ENCODE measurements around the gene HAS3. TPM values are rescaled to one million over a fixed set of nuclear protein-coding genes. Genes with fewer than 3 reads are reported as not detected.
A peak's percentile ranks its signal among the peaks of the same experiment; 100 is the strongest.
"Not testable (repeated sequence)": the region's sequence is repeated elsewhere in the genome, so short reads cannot be mapped to it uniquely, and the experiment has no call there.

Gene HAS3
- total RNA-seq, 2 donors from 2014 or later, result 3.0 to 4.5 TPM

DNA sequence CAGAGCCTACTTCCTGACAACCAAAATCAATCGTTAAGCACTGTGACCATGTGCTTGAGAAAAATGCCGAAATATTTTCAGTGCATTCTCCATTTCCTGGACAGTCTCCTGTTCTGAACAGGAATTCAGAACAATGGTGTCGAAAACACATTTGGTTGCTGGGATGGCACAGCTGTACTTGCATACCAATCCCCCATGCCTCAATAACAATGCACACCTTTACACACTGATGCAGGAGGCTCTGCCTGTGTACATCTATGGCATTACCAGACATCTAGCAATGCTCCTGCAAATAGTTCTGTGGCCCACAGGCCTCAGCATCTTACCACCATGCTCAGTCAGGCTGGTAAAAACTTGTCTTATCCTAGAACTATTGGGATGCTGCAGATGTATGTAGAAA is 20.8 kb downstream of the HAS3 start:
- no peaks in the 10 kb centered on the region for H3K9me3 ChIP-seq
- H3K36me3 ChIP-seq, result no peaks in the 10 kb centered on the region
- 74% methylated on average over 3 of the region's 3 CpGs for WGBS
- H3K27ac ChIP-seq, result no peak overlapping the region
- TF ChIP-seq, protein P1, sequence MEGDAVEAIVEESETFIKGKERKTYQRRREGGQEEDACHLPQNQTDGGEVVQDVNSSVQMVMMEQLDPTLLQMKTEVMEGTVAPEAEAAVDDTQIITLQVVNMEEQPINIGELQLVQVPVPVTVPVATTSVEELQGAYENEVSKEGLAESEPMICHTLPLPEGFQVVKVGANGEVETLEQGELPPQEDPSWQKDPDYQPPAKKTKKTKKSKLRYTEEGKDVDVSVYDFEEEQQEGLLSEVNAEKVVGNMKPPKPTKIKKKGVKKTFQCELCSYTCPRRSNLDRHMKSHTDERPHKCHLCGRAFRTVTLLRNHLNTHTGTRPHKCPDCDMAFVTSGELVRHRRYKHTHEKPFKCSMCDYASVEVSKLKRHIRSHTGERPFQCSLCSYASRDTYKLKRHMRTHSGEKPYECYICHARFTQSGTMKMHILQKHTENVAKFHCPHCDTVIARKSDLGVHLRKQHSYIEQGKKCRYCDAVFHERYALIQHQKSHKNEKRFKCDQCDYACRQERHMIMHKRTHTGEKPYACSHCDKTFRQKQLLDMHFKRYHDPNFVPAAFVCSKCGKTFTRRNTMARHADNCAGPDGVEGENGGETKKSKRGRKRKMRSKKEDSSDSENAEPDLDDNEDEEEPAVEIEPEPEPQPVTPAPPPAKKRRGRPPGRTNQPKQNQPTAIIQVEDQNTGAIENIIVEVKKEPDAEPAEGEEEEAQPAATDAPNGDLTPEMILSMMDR (IDR thresholded peaks at IDR 0.05), result no peak
- TF ChIP-seq POLR2AphosphoS5 (IDR thresholded peaks at IDR 0.05) (no peak), POLR2A (IDR thresholded peaks at IDR 0.05) (no peak)
- H3K4me1 ChIP-seq (replicated peaks), result peaks cover 5% of the 10 kb centered on the region
- intact Hi-C loops (cut with DNase I), result loop anchor here (5.0 kb wide), 3 partner anchors 279 to 599 kb away; no protein-coding TSS in a partner anchor
- H3K4me3 ChIP-seq, result no peak overlapping the region
- no peak for DNase-seq (ENCODE audit: low spot score)
- H3K27me3 ChIP-seq (replicated peaks; ENCODE audit: insufficient read depth), result no peaks in the 10 kb centered on the region

DNA sequence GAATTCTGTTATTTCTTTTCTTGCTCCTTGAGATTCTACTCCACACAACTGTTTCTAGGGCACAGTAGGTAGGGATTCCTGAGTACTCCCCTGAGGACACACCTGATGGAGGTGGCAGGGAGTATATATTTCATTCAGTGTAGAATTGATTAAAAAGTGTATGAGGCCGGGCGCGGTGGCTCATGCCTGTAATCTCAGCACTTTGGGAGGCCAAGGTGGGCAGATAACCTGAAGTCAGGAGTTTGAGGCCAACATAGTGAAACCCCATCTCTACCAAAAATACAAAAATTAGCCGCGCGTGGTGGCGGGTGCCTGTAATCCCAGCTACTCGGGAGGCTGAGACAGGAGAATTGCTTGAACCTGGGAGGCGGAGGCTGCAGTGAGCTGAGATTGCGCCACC is 21.3 kb downstream of the HAS3 start:
- H3K27me3 ChIP-seq (replicated peaks; ENCODE audit: insufficient read depth); H3K4me3 ChIP-seq; H3K9me3 ChIP-seq; H3K27ac ChIP-seq; DNase-seq (ENCODE audit: low spot score); H3K4me1 ChIP-seq (replicated peaks); H3K36me3 ChIP-seq: not testable (repeated sequence)
- 95% methylated on average over 10 of the region's 10 CpGs for WGBS
- intact Hi-C loops (cut with DNase I), result loop anchor here (5.0 kb wide), 3 partner anchors 280 to 600 kb away; no protein-coding TSS in a partner anchor

DNA sequence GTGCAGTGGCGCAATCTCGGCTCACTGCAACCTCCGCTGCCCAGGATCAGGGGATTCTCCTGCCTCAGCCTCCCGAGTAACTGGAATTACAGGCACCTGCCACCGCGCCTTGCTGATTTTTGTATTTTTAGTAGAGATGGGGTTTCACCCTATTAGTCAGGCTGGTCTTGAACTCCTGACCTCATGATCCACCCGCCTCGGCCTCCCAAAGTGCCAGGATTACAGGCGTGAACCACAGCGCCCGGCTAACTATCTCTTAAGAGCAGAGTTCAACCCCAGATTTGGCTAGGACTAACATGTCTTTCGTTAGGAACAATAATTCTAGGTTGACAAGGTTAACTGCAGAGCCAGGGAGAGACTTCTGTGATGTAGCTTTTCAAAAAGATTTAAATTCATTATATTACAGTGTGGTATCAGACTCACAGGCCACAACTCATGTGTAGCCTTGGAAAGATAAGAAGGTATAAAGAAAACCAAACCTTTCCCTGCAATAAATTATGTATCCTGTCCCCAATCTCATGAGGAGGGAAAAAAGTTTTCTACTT is 22.6 kb downstream of the HAS3 start:
- intact Hi-C loops (cut with DNase I), result loop anchor here (5.0 kb wide), 3 partner anchors 281 to 601 kb away; no protein-coding TSS in a partner anchor
- 95% methylated on average over 12 of the region's 12 CpGs for WGBS
- H3K4me1 ChIP-seq (replicated peaks), result peaks cover 6% of the 10 kb centered on the region
- no peak for DNase-seq (ENCODE audit: low spot score)
- TF ChIP-seq POLR2A (IDR thresholded peaks at IDR 0.05), result no peak
- TF ChIP-seq, protein P1 (IDR thresholded peaks at IDR 0.05), result no peak
- TF ChIP-seq POLR2AphosphoS5 (IDR thresholded peaks at IDR 0.05), result no peak
- no peak overlapping the region for H3K27ac ChIP-seq
- no peaks in the 10 kb centered on the region for H3K9me3 ChIP-seq
- H3K4me3 ChIP-seq, result no peak overlapping the region
- no peaks in the 10 kb centered on the region for H3K36me3 ChIP-seq
- H3K27me3 ChIP-seq (replicated peaks; ENCODE audit: insufficient read depth), result no peaks in the 10 kb centered on the region

DNA sequence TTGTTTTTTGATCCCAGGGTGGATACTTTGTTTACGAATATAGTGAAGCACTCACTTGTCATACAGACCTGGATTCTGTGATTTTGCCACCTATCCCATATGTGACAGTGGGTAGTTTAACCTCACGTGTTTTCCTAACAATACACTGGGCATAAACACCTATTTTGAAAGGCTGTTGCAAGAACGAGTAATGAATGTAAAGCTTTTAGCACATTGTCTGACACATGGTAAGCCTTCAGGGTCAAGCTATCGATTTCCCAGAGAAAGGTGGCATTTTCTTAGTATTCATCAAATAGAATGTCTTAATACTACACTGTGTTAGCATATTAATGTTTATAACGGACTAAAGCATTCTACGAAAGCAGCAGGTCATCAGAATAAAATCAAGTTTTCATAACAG is 25.0 kb downstream of the HAS3 start:
- intact Hi-C loops (cut with DNase I), result no loop called here
- no peak overlapping the region for H3K4me3 ChIP-seq
- H3K27me3 ChIP-seq (replicated peaks; ENCODE audit: insufficient read depth), result no peaks in the 10 kb centered on the region
- TF ChIP-seq, protein P1 (IDR thresholded peaks at IDR 0.05), result no peak
- TF ChIP-seq POLR2A (IDR thresholded peaks at IDR 0.05), result no peak
- no peak for TF ChIP-seq POLR2AphosphoS5 (IDR thresholded peaks at IDR 0.05)
- 60% methylated on average over 6 of the region's 6 CpGs for WGBS
- peaks cover 13% of the 10 kb centered on the region for H3K4me1 ChIP-seq (replicated peaks)
- DNase-seq (ENCODE audit: low spot score), result no peak
- no peaks in the 10 kb centered on the region for H3K36me3 ChIP-seq
- no peaks in the 10 kb centered on the region for H3K9me3 ChIP-seq
- H3K27ac ChIP-seq, result no peak overlapping the region

DNA sequence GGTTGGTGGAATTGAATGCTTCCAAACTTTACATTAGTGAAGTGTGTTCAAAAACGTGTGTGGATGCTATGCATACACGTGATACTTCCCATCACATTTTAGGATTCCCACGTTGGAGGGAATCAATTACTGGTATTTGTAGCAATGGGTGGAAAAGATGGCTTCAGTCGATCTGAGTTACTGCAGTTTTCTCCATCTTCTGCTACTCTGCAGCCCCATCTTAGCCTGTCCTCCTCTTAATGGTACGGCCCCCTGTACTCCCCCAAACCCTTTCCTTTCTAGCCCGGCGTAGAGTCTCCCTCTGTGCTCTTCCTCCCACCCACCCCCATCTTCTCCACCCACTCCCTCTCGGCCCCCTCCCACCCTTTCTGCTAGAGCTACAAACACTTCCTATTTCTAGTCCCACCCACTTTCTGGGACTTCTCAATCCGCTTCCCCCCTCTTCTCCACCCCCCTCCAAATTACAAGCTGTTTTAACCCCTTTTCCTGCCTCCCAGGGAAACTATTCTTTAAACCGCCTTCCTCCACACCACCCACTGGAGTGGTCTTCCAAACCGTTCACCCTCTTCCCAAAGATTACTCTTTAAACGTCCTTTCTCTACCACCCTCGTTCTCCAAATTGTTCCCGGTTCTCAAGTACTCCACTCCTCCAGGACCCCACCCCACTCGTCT is 25.9 kb downstream of the HAS3 start:
- H3K9me3 ChIP-seq, result no peaks in the 10 kb centered on the region
- WGBS, result under 1% methylated on average over 15 of the region's 15 CpGs
- H3K27ac ChIP-seq, result peak overlapping the region; percentile 86 to 97
- TF ChIP-seq, protein P1 (IDR thresholded peaks at IDR 0.05), result no peak
- TF ChIP-seq POLR2A (IDR thresholded peaks at IDR 0.05) (no peak), POLR2AphosphoS5 (IDR thresholded peaks at IDR 0.05) (no peak)
- H3K4me1 ChIP-seq (replicated peaks), result peaks cover 13% of the 10 kb centered on the region
- H3K4me3 ChIP-seq, result peak overlapping the region; percentile 91 to 97
- no peaks in the 10 kb centered on the region for H3K36me3 ChIP-seq
- no peaks in the 10 kb centered on the region for H3K27me3 ChIP-seq (replicated peaks; ENCODE audit: insufficient read depth)
- intact Hi-C loops (cut with DNase I), result no loop called here
- no peak for DNase-seq (ENCODE audit: low spot score)
